Sigmoid colon (tissue), 3 donors: Measurements from ENCODE around the gene BRINP1.

ENCODE experiments used
- CTCF ChIP-seq, 4 experiments: fragments of 450-650 bp in 3 of 4; fragments of 200-600 bp in 1 of 4; IDR thresholded peaks; one replicate each; pipeline ENCODE4 v1.5.1; 2016 to 2019; ENCODE audit warnings: antibody characterized with exemption in 4 of 4, mild to moderate bottlenecking in 3 of 4, moderate library complexity in 2 of 4
- POLR2A ChIP-seq, 2 donors: fragments of 450-650 bp; IDR thresholded peaks; one replicate each; pipeline ENCODE4 v1.6.1; 2016; ENCODE audit warnings: antibody characterized with exemption in 2 of 2, mild to moderate bottlenecking in 2 of 2, moderate library complexity in 2 of 2

- TF ChIP-seq CTCF (IDR thresholded peaks at IDR 0.05): no peak
- no peak for TF ChIP-seq POLR2A (IDR thresholded peaks at IDR 0.05)
Measured at GRCh38 chr9:119283078-119283794, 86.0 kb downstream of the BRINP1 start.
